Dendritic cell treated with granulocyte-macrophage colony-stimulating factor and Interleukin-4, amounts not matched to agents 40 ng/mL and 50 ng/mL, for 4 days (primary cell): ENCODE measurements around the gene LHX3.

Experiments used
- H3K27ac Mint-ChIP-seq: one replicate; pipeline ENCODE4 v1.8.0; 2022; ENCODE audit warnings: mild to moderate bottlenecking, mixed read lengths
- H3K27me3 Mint-ChIP-seq: one replicate; pipeline ENCODE4 v1.8.0; 2022; ENCODE audit warnings: mild to moderate bottlenecking, mixed read lengths
- H3K36me3 Mint-ChIP-seq: one replicate; pipeline ENCODE4 v1.8.0; 2022; ENCODE audit warnings: low read depth, mixed read lengths
- H3K4me1 Mint-ChIP-seq: one replicate; pipeline ENCODE4 v1.8.0; 2022; ENCODE audit warnings: low read depth, mixed read lengths
- H3K4me3 Mint-ChIP-seq: one replicate; pipeline ENCODE4 v1.8.0; 2022; ENCODE audit warnings: mild to moderate bottlenecking, moderate library complexity, mixed read lengths
- H3K9me3 Mint-ChIP-seq: one replicate; pipeline ENCODE4 v1.8.0; 2022; ENCODE audit warnings: mixed read lengths
- intact Hi-C: fragments of 100-400 bp; cut with micrococcal nuclease; formaldehyde crosslinking; loops from one replicate; pipeline ENCODE4 v1.15.0; 2022

The LHX3 gene

DNA sequence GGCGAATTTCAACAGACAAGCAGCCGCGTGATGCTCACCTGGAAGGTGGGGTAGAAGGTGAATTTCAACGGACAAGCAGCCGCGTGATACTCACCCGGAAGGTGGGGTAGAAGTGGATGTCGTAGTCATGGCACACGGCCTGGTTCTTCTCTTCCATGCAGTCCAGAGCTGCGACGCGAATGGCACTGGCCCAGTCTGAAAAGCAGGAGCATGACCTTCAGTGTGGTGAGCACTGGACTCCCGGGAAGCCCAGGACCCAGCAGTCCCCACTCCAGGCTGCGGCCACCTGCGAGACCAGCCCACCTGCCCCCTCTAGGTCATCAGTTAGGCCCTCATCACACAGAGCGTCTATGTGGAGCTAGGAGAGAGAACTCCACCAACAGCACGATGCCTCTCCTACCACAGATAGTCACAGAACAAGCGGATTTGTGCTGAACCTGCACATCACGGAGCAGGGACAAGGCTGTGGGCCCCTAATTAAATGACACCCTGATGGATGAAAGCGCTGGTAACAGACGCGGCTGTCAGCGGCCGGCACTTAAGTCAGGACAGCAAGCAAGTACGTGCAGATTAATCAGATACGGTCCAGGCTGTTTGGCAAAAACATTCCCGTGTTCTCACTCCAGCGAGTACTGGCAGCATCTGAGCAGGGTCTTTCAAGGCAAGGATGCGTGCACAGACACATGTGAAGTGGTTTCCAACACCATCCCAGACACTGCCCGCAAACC, 21.9 kb upstream of the LHX3 start:
- intact Hi-C loops, result no loop called here
- no peak overlapping the region for H3K4me3 Mint-ChIP-seq
- peaks cover 15% of the 10 kb centered on the region for H3K4me1 Mint-ChIP-seq

DNA sequence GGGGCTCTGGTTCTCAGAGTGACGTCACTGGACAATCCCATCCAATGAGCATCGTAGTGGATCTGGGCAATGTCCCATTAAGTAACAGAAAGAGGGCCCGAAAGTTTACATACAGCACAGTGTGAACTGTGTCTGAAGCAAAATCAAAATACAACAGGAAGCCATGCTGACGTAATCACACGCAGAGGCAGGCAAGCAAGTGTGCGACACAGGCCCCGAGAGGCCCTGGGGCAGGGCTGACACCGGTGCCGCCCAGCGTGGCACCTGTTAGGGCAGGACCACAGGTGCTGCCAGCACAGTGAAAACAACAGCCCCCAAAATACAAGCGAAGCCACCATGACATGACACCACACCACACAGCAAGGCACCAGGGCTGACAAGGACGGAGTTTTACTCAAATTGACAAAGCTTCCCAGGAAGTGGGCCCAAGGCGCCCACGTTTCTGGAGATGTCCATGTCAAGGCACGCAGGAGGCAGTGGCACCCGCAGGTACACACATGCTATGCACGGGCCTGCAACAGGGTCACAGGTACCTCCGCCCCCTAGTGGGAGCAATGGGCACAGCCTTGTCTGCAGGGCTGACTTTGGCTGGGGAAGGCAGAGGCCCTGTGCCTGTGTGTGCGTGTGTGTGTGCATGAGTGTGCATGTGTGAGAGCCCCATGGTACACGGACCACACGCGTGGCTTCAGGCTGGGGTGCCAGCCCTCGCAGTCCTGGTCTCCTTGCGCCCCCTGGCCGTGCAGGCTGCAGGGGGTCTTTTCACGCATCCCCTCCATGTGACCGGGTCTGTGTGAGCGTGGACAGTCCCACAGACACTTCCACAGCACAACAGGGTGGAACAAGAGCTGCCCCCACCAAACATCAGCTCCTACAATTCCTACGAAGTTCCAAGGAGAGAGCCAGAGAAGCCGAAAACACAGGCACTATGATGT, 21.1 kb upstream of the LHX3 start:
- Mint-ChIP-seq H3K9me3 (no peaks in the 10 kb centered on the region), H3K27ac (no peak overlapping the region), H3K36me3 (peaks cover 40% of the 10 kb centered on the region), H3K4me1 (peaks cover 14% of the 10 kb centered on the region), H3K4me3 (no peak overlapping the region), H3K27me3 (no peaks in the 10 kb centered on the region)
- intact Hi-C loops, result no loop called here

More for the DNA sequence above, 21.9 kb upstream of the LHX3 start:
- Mint-ChIP-seq H3K9me3 (no peaks in the 10 kb centered on the region), H3K27ac (no peak overlapping the region), H3K27me3 (no peaks in the 10 kb centered on the region), H3K36me3 (peaks cover 32% of the 10 kb centered on the region)

GRCh38 chr9:136225366-136225747, 20.4 kb upstream of the LHX3 start:
- Mint-ChIP-seq H3K9me3 (no peaks in the 10 kb centered on the region), H3K4me3 (no peak overlapping the region), H3K4me1 (peaks cover 14% of the 10 kb centered on the region), H3K27ac (no peak overlapping the region), H3K36me3 (peaks cover 47% of the 10 kb centered on the region), H3K27me3 (no peaks in the 10 kb centered on the region)
- intact Hi-C loops, result no loop called here

DNA sequence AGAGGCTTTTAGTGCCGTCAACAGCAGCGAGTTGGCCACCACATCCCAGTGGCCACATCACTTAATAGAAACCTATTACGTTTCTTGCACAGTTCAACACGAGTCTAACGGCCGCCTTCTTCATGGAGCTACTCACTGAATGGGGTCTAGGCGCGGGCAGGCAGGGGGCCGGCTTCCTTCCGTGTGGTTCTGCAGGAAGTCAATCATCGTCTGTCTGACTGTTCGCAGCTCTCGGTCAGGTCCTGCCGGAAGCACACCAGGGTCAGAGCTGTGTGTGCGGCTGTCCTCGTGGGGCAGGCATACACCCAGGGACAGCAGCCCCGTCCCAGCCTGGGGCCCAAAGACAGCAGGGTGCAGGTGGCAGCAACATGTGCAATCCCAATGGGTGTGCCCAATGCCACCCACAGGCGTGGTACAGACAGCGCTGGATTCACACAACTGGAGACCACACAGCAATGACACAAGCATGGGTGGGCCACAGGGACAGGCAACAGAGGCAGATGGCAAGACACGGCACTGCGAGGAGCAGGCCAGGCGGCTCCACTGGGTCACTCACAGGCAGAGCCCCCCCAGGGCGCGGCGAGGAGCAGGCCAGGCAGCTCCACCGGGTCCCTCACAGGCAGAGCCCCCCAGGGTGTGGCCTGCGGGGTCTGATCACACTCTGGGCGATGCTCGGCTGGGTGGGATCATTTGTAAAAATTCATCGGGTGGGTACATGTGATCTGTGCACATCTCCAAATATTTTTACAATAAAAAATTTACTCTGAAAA, 19.1 kb upstream of the LHX3 start:
- Mint-ChIP-seq H3K27ac (no peak overlapping the region), H3K9me3 (no peaks in the 10 kb centered on the region)

GRCh38 chr9:136222906-136223285, 18.0 kb upstream of the LHX3 start:
- Mint-ChIP-seq H3K27me3 (no peaks in the 10 kb centered on the region), H3K27ac (no peak overlapping the region), H3K4me3 (no peak overlapping the region), H3K4me1 (peaks cover 6% of the 10 kb centered on the region), H3K9me3 (no peaks in the 10 kb centered on the region), H3K36me3 (peaks cover 66% of the 10 kb centered on the region)
- intact Hi-C loops, result no loop called here

More for the DNA sequence above, 19.1 kb upstream of the LHX3 start:
- intact Hi-C loops, result no loop called here
- Mint-ChIP-seq H3K4me1 (peaks cover 14% of the 10 kb centered on the region), H3K4me3 (no peak overlapping the region), H3K27me3 (no peaks in the 10 kb centered on the region), H3K36me3 (peaks cover 55% of the 10 kb centered on the region)

DNA sequence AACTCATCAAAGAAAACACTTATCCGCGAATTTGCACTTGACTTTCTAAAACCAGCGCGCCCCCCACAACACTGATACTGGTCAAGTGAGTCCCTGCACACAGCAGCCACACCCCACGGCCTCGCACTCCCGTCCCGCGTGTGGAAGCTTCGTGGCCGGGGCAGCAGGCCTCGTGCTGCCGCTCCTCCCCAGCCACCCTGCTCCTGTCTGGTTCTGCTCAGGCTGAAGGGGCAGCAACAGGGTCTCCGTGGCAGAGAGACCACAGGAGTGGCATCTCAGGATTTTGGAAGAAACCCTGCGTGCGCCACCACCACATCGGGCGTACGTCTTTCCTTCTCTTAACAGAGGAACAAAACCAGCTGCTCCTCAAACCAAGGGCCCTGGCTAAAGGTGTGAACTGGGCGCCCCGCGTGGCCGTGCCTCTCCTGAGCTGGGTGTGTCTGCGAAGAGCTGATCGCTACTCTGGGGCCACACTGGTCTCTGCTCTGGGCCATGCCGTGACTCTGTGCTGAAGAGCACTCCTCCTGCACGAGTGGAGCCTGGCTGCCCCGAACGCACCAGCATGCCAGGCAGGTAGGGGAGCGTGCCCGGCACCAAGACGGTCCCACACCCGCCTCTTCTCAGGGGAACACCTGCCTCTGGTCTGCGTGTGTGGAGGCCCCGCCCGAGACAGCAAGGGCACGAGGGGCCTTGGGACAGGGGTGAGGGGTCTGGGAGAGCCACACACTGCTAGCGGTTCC, 17.4 kb upstream of the LHX3 start:
- intact Hi-C loops, result no loop called here
- Mint-ChIP-seq H3K4me1 (peaks cover 5% of the 10 kb centered on the region), H3K9me3 (no peaks in the 10 kb centered on the region), H3K27ac (no peak overlapping the region), H3K4me3 (no peak overlapping the region), H3K36me3 (peaks cover 68% of the 10 kb centered on the region), H3K27me3 (no peaks in the 10 kb centered on the region)

DNA sequence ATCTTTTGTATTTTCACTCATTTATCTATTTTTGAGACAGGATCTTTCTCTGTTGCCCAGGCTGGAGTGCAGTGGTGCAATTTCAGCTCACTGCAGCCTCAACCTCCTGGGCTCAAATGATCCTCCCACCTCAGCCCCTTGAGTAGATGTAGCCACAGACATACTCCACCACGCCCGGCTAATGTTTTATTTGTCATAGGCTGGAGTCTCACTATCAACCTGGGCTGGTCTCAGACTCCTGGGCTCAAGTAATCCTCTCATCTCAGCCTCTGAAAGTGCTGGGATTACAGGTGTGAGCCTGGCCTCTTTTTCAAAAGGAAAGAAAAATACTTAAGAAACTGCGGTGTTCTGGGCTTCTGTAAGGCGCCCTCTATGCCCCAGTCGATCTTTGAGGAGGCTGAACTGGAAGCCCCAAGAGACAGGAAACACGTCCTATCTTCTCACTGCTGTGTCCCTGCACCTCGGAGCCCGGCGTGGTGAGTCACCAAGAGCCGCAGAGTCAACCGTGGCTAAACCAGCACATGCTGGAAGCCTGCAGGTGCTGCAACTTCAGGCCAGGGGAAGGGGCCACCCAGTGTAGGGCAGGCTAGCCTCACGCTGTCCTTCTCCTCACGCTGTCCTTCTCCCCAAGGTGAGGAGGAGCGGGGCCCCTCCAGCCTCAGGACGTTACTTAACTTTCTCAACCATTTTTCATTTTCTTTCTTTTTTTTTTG, 15.2 kb upstream of the LHX3 start:
- Mint-ChIP-seq H3K27me3 (no peaks in the 10 kb centered on the region), H3K27ac (no peak overlapping the region), H3K36me3 (peaks cover 84% of the 10 kb centered on the region), H3K4me3 (no peak overlapping the region), H3K9me3 (no peaks in the 10 kb centered on the region), H3K4me1 (no peaks in the 10 kb centered on the region)
- intact Hi-C loops, result no loop called here

DNA sequence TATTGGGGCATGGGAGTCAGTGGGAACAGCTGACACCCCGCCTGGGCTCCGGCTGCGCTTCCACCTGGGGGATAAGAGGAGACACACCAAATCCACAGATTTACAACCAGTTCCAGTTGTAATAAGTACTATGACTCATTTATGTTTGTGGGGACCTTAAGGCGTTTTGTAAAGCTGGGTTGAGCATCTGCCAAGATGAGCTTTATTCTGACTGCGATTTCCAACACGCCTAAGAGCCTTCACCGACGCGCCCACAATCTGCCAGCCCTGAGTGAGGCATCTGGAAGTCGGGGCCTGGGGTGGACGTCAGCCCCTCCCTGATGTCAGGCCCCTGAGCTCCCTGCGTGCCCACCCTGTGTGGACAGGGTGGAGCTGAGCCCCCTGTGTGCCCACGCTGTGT, 14.3 kb upstream of the LHX3 start:
- intact Hi-C loops, result no loop called here
- H3K9me3 Mint-ChIP-seq, result no peaks in the 10 kb centered on the region
- H3K4me1 Mint-ChIP-seq, result no peaks in the 10 kb centered on the region
- peaks cover 87% of the 10 kb centered on the region for H3K36me3 Mint-ChIP-seq
- H3K4me3 Mint-ChIP-seq, result no peak overlapping the region
- H3K27me3 Mint-ChIP-seq, result no peaks in the 10 kb centered on the region
- no peak overlapping the region for H3K27ac Mint-ChIP-seq

- no peaks in the 10 kb centered on the region for H3K4me1 Mint-ChIP-seq
- no peaks in the 10 kb centered on the region for H3K9me3 Mint-ChIP-seq
- no peaks in the 10 kb centered on the region for H3K27me3 Mint-ChIP-seq
- H3K36me3 Mint-ChIP-seq, result peaks cover 87% of the 10 kb centered on the region
- H3K27ac Mint-ChIP-seq, result no peak overlapping the region
- intact Hi-C loops, result no loop called here
- H3K4me3 Mint-ChIP-seq, result no peak overlapping the region
These were observed 13.7 kb upstream of the LHX3 start for GRCh38 chr9:136218673-136219072.

GRCh38 chr9:136218271-136218670, 13.3 kb upstream of the LHX3 start:
- Mint-ChIP-seq H3K4me1 (no peaks in the 10 kb centered on the region), H3K4me3 (no peak overlapping the region), H3K27me3 (no peaks in the 10 kb centered on the region), H3K27ac (no peak overlapping the region), H3K9me3 (no peaks in the 10 kb centered on the region), H3K36me3 (peaks cover 87% of the 10 kb centered on the region)
- intact Hi-C loops, result no loop called here

DNA sequence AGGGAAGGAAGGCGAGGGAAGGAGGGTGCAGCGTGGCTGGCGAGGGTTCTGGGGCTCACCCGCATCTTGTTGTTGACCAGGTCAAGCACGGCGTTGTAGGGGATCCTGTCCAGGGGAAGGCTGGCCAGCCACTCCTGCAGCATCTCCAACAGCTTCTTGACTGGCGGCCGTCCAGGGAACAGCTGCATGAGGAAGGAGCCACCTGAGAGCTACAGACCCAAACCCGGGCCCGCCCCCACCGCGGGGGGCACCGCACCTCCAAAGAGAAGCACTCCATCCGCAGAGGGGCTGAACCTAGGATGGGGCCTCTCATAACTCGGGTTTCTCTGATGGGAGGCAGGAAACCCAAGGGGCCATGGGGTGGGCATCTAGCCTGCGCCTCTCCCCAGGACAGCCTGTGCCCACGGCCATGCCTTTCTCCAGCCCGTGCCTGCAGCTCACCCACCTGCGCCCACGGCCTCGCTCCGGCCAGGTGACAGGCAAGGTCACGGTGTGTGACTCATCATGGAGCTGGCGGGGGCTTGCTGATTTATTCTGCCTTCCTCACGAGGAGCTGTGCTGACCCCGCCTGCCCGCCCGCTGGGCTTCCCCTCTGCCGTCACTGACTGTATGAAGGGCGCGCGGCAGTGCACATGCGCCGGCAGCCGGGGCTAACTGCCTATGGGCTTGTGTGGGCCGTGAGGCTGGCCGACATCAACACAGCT, 11.8 kb upstream of the LHX3 start:
- peaks cover 87% of the 10 kb centered on the region for H3K36me3 Mint-ChIP-seq
- no peaks in the 10 kb centered on the region for H3K27me3 Mint-ChIP-seq
- H3K4me3 Mint-ChIP-seq, result no peak overlapping the region
- intact Hi-C loops, result no loop called here
- no peak overlapping the region for H3K27ac Mint-ChIP-seq
- H3K9me3 Mint-ChIP-seq, result no peaks in the 10 kb centered on the region
- no peaks in the 10 kb centered on the region for H3K4me1 Mint-ChIP-seq

- Mint-ChIP-seq H3K9me3 (no peaks in the 10 kb centered on the region), H3K4me1 (no peaks in the 10 kb centered on the region), H3K27ac (no peak overlapping the region), H3K27me3 (no peaks in the 10 kb centered on the region), H3K36me3 (peaks cover 90% of the 10 kb centered on the region), H3K4me3 (no peak overlapping the region)
- intact Hi-C loops, result no loop called here
These were observed 8.8 kb upstream of the LHX3 start for GRCh38 chr9:136213733-136214132.
